DND-41 (cell line): ENCODE data around the gene SCN5A.

Experiments used
- ATAC-seq: fragments of 200-7000 bp; cut with Tn5 transposase; 3 replicates; pipeline ENCODE4 v1.9.1; 2021; ENCODE audit warnings: low read depth; ENCODE audit not compliant: insufficient read depth
- DNase-seq: peaks from one replicate; pipeline ENCODE4 v3.0.0-alpha.2; 2020
- H2AFZ ChIP-seq: 2 replicates; pipeline ENCODE4 v1.6.0; 2012; ENCODE audit warnings: low read depth, low read length
- H3K27ac ChIP-seq: 2 replicates; pipeline ENCODE4 v1.5.1; 2012; ENCODE audit warnings: low read length, inconsistent platforms
- H3K27me3 ChIP-seq: fragments of 200-600 bp; sonication (generic); 2 replicates; pipeline ENCODE4 v1.6.0; 2012; ENCODE audit warnings: low read length, mild to moderate bottlenecking, inconsistent platforms; ENCODE audit not compliant: insufficient read depth, poor library complexity
- H3K36me3 ChIP-seq: 2 replicates; pipeline ENCODE4 v1.5.1; 2012; ENCODE audit warnings: low read length, inconsistent platforms; ENCODE audit not compliant: insufficient read depth
- H3K4me1 ChIP-seq: 2 replicates; pipeline ENCODE4 v1.5.1; 2012; ENCODE audit warnings: mild to moderate bottlenecking, low read length; ENCODE audit not compliant: insufficient read depth
- H3K4me2 ChIP-seq: 2 replicates; pipeline ENCODE4 v1.6.0; 2012; ENCODE audit warnings: mild to moderate bottlenecking, moderate library complexity, low read length, inconsistent platforms; ENCODE audit not compliant: insufficient read depth
- H3K4me3 ChIP-seq, 2 experiments: fragments of 200-600 bp in 1 of 2; shearing (Covaris generic) in 1 of 2; 2 replicates each; pipeline ENCODE4 v1.5.1; 2012 to 2016; ENCODE audit warnings: inconsistent platforms in 2 of 2, low read length in 2 of 2, mild to moderate bottlenecking in 2 of 2, low read depth in 1 of 2, moderate library complexity in 1 of 2
- H3K79me2 ChIP-seq: 2 replicates; pipeline ENCODE4 v1.6.0; 2012; ENCODE audit warnings: low read length, inconsistent platforms; ENCODE audit not compliant: insufficient read depth
- H3K9ac ChIP-seq: 2 replicates; pipeline ENCODE4 v1.6.0; 2012; ENCODE audit warnings: low read depth, mild to moderate bottlenecking, inconsistent platforms, low read length, moderate library complexity
- H3K9me3 ChIP-seq: 2 replicates; pipeline ENCODE4 v1.5.1; 2012; ENCODE audit warnings: low read length, moderate library complexity, mild to moderate bottlenecking, inconsistent platforms; ENCODE audit not compliant: insufficient read depth, severe bottlenecking
- H4K20me1 ChIP-seq: 2 replicates; pipeline ENCODE4 v1.6.0; 2012; ENCODE audit warnings: low read length; ENCODE audit not compliant: insufficient read depth
- CTCF ChIP-seq: IDR thresholded peaks from 2 replicates; pipeline ENCODE4 v1.5.1; 2012; ENCODE audit warnings: borderline replicate concordance, low read length, moderate library complexity, mild to moderate bottlenecking; ENCODE audit not compliant: poor library complexity, severe bottlenecking; ENCODE audit errors: extremely low read depth
- EZH2 ChIP-seq: IDR thresholded peaks from 3 replicates; pipeline ENCODE4 v1.6.1; 2012; ENCODE audit warnings: borderline replicate concordance, low read depth, mild to moderate bottlenecking, moderate library complexity, low read length, inconsistent platforms; ENCODE audit not compliant: severe bottlenecking

SCN5A gene

GRCh38 chr3:38561746-38562466 is 87.6 kb downstream of the SCN5A start:
- Histone ChIP-seq H3K27ac (no peak overlapping the region), H4K20me1 (no peaks in the 10 kb centered on the region; the same call in 1 of the 2 replicates), H3K9ac (no peak overlapping the region), H2AFZ (no peak overlapping the region), H3K4me2 (no peak overlapping the region), H3K4me1 (no peaks in the 10 kb centered on the region), H3K36me3 (no peaks in the 10 kb centered on the region), H3K79me2 (no peaks in the 10 kb centered on the region), H3K4me3 (no peak overlapping the region), H3K27me3 (peaks cover 2% of the 10 kb centered on the region), H3K9me3 (no peaks in the 10 kb centered on the region)
- TF ChIP-seq EZH2 (no peak), CTCF (no peak)
- DNase-seq (no peak), ATAC-seq (no peak)

DNA sequence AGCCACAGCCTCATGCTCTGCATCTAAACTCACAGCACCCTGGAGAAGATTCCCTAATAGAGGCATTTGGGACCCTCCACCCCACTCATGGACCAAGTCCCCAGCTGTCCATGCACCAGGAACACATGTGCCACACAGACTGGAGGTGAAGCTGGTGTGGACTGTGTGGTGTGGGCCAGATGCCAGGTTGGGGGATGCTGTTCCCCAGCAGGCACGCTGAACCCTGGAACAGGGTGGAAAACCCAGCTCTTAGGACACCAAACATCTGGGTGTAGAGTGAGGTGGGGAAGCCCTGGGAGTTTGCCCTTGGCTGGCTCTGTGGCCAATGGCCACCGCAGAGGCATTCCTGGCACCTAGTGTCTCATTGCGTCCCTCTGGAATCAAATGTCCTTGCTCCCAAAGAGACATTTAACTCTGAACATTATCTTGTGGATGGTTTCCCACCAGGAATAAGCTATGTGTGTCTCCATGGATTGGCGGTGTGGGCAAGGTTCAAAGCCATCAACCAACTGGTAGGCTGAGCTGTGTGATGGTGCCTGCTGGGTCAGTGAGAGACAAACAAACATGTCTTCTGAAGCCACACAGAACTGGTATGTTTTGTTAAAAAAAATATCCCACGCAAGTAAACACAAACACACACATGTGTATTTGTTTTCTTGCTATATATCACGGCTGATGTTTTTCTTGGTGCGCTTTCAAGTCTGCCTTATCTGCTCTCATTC is 88.3 kb downstream of the SCN5A start:
- no peaks in the 10 kb centered on the region for H3K79me2 ChIP-seq
- TF ChIP-seq CTCF = no peak
- no peak for TF ChIP-seq EZH2
- H3K9me3 ChIP-seq = no peaks in the 10 kb centered on the region
- H4K20me1 ChIP-seq = no peaks in the 10 kb centered on the region; the same call in 1 of the 2 replicates
- ATAC-seq (no peak), DNase-seq (no peak)
- no peak overlapping the region for H2AFZ ChIP-seq
- peaks cover 2% of the 10 kb centered on the region for H3K27me3 ChIP-seq
- H3K4me3 ChIP-seq = no peak overlapping the region
- H3K36me3 ChIP-seq = no peaks in the 10 kb centered on the region
- no peak overlapping the region for H3K9ac ChIP-seq
- no peaks in the 10 kb centered on the region for H3K4me1 ChIP-seq
- H3K4me2 ChIP-seq = no peak overlapping the region
- no peak overlapping the region for H3K27ac ChIP-seq

- Histone ChIP-seq H3K27ac (no peak overlapping the region), H3K4me3 (no peak overlapping the region), H3K4me2 (no peak overlapping the region), H3K9ac (no peak overlapping the region), H3K9me3 (no peaks in the 10 kb centered on the region), H3K27me3 (peaks cover 2% of the 10 kb centered on the region), H4K20me1 (no peaks in the 10 kb centered on the region), H3K4me1 (no peaks in the 10 kb centered on the region), H2AFZ (no peak overlapping the region), H3K79me2 (no peaks in the 10 kb centered on the region), H3K36me3 (no peaks in the 10 kb centered on the region)
- no peak for TF ChIP-seq EZH2
- peak; percentile 10 for TF ChIP-seq CTCF
- ATAC-seq (peak; percentile 35; the same call in 1 of the 3 replicates), DNase-seq (no peak)
Measured at GRCh38 chr3:38560284-38560683, 89.2 kb downstream of the SCN5A start.
